Large intestine (tissue), 12 donors: ENCODE results near the gene KRTAP19-5. TPM values are rescaled to one million over a fixed set of nuclear protein-coding genes. Genes with fewer than 3 reads are reported as not detected.
"Not testable (repeated sequence)": the region's sequence is repeated elsewhere in the genome, so short reads cannot be mapped to it uniquely, and the experiment has no call there.

Source experiments
- DNase-seq, 2 donors: peaks; one replicate each; pipeline versions ENCODE4 v3.0.0 to v3.0.0-alpha.2; 2013
- H3K27ac ChIP-seq: one replicate; pipeline ENCODE4 v1.5.1; 2013; ENCODE audit warnings: low read length
- H3K27me3 ChIP-seq: 2 replicates; pipeline ENCODE4 v1.6.1; 2013; ENCODE audit warnings: low read length; ENCODE audit not compliant: control insufficient read depth, insufficient read depth
- H3K36me3 ChIP-seq: 2 replicates; pipeline ENCODE4 v1.6.1; 2013; ENCODE audit warnings: low read length; ENCODE audit not compliant: control insufficient read depth, insufficient read depth
- H3K4me1 ChIP-seq: one replicate; pipeline ENCODE4 v1.6.1; 2013; ENCODE audit warnings: low read length; ENCODE audit not compliant: control insufficient read depth, insufficient read depth
- H3K4me3 ChIP-seq: one replicate; pipeline ENCODE4 v1.5.1; 2013; ENCODE audit warnings: low read length
- H3K9me3 ChIP-seq: one replicate; pipeline ENCODE4 v1.6.1; 2013; ENCODE audit warnings: mild to moderate bottlenecking, low read depth, low read length, moderate library complexity; ENCODE audit not compliant: control insufficient read depth
- WGBS: methylation state at CpG from one replicate; pipeline ENCODE4 v1.1.5; 2013; ENCODE audit warnings: low lambda C conversion rate; ENCODE audit not compliant: insufficient coverage; 5-methylcytosine and 5-hydroxymethylcytosine counted together
- long read RNA-seq, 11 donors: transcript quantifications; one replicate each; lab custom pipeline, GENCODE V29; 2026
- polyA plus RNA-seq: library from polyadenylated mRNA; unstranded; fragments of 120-200 nt; gene quantifications from one replicate; pipeline ENCODE4 v1.2.1, GENCODE V29; 2013

KRTAP19-5 gene
- not detected for polyA plus RNA-seq
- long read RNA-seq, donor 1: 0 reads
- long read RNA-seq, donor 2: 0 reads
- long read RNA-seq, donor 3: 0 reads
- long read RNA-seq, donor 4: 0 reads
- long read RNA-seq, donor 5: 0 reads
- long read RNA-seq, donor 6: 0 reads
- long read RNA-seq, donor 7: 0 reads
- long read RNA-seq, donor 8: 0 reads
- long read RNA-seq, donor 9: 0 reads
- long read RNA-seq, donor 10: 0 reads
- long read RNA-seq, donor 11: 0 reads

DNA sequence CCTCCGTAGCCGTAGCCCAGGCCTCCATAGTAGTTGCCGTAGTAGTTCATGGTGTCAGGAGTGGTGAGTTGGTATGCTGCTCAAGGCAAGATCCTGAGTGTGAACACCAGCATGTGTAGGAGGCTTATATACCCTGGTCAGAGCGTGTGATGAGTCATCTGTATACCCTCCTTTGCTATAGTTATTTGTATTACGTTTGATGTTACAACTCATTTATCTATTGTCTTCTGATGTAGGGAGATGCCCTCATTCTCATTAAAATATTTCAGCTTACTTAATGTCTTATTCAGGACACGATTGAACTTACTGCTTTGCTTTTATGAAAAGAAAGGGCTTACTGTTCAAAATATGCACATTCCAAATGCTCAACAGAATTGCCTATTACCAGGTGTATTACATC, at the start of gene KRTAP19-5:
KRTAP19-5 (minus strand) TSS at position 101 of the 400 bp plus-strand sequence; CDS start at position 50, 51 bp downstream.
- WGBS: no CpG with 5 or more reads among the region's 6 CpGs
- no peak for DNase-seq
- Histone ChIP-seq H3K27ac (no peak within 1 kb of the TSS), H3K9me3 (no peaks in the 10 kb centered on the region), H3K4me1 (no peaks in the 10 kb centered on the region), H3K36me3 (no peaks in the 10 kb centered on the region), H3K4me3 (no peak within 1 kb of the TSS), H3K27me3 (no peaks in the 10 kb centered on the region)

DNA sequence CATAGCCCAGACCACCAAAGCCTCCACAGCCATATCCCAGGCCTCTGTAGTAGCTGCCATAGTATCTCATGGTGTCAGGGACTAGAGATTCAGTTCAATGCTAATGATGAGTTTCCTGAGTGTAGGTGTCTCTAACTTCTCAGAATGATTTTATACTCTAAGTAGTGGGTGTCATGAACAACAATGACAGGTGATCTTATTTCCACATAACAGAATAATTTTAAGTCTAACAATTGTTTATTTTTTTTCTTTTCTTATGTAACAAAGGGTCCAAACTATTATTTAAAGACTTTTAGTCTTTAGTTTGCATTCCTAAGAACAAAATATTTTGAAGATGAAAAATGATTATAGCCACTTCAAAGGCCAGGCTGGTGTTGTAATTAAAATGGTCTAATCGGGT, 39.8 kb upstream of the KRTAP19-5 start, which contains the start of gene KRTAP19-6:
KRTAP19-6 (minus strand) TSS at position 101 of the 400 bp plus-strand sequence; CDS start at position 70, 31 bp downstream.
- WGBS: no CpG with 5 or more reads among the region's 1 CpG
- peaks cover 3% of the 10 kb centered on the region for H3K9me3 ChIP-seq
- H3K4me3 ChIP-seq: no peak within 1 kb of the TSS
- no peak within 1 kb of the TSS for H3K27ac ChIP-seq
- H3K4me1 ChIP-seq: no peaks in the 10 kb centered on the region
- no peak for DNase-seq
- no peaks in the 10 kb centered on the region for H3K27me3 ChIP-seq
- no peaks in the 10 kb centered on the region for H3K36me3 ChIP-seq

DNA sequence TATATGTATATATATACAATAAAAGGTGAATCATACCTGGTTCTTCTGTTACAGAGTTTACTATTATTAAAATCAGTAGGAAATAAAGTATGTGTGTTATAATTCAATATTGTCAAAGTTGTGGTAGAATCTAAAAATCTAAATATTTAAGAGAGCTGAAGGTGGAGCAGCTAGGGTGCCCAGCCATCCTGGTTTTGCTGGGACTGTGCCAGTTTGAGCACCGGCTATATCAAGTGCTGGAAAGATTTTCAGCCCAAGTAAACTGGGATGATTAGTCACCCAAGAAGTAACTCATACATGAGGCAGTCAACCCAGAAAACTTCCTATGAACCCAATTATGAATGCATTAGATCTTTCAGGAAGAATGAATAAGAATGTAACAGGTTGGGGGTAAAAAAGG, 16.9 kb upstream of the KRTAP19-5 start:
- H3K4me3 ChIP-seq: no peak overlapping the region
- H3K36me3 ChIP-seq: no peaks in the 10 kb centered on the region
- DNase-seq: no peak
- H3K9me3 ChIP-seq: no peaks in the 10 kb centered on the region
- no peak overlapping the region for H3K27ac ChIP-seq
- no peaks in the 10 kb centered on the region for H3K27me3 ChIP-seq
- WGBS: no CpG with 5 or more reads among the region's 1 CpG
- no peaks in the 10 kb centered on the region for H3K4me1 ChIP-seq

DNA sequence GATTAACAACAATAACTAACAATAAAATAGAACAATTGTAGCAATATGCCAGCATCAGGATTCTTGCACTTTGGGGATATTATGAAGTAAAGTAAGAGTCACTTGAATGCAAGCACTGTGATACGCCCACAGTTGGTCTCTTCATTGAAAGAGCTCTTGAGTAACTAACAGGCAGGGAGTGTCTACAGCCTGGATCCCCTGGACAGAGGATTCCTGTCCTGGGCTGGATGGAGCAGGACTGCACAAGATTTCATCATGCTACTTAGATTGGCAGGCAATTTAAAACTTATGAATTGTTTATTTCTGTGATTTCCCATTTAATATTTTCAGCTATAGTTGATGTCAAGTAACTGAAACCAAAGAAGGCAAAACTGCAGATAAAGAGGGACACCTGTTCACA, 13.7 kb upstream of the KRTAP19-5 start:
- no peaks in the 10 kb centered on the region for H3K4me1 ChIP-seq

DNA sequence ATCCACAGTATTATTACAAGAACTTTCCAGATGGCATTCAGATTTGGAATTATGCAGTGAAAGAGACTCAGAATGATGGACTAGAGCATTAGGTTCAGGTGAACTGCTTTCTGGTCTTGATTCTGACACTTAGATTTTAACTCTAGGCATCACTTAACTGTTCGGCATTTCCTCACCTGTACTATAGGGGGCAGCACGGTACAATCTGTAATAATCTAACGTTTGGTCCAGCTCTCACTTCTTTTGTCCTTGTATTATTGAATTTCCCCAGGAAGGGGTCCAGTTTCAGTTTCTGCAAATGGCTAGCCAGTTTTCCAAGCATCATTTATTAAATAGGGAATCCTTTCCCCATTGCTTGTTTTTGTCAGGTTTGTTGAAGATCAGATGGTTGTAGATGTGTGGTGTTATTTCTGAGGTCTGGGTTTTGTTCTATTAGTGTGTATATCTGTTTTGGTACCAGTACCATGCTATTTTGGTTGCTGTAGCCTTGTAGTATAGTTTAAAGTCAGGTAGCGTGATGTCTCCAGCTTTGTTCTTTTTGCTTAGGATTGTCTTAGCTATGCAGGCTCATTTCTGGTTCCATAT, 3.8 kb upstream of the KRTAP19-5 start:
- WGBS: no CpG with 5 or more reads among the region's 4 CpGs
- H3K27me3 ChIP-seq, H3K27ac ChIP-seq, H3K36me3 ChIP-seq, H3K4me3 ChIP-seq, H3K9me3 ChIP-seq, DNase-seq, H3K4me1 ChIP-seq: not testable (repeated sequence)

More for the DNA sequence above, 13.7 kb upstream of the KRTAP19-5 start:
- Histone ChIP-seq H3K4me3 (no peak overlapping the region), H3K36me3 (no peaks in the 10 kb centered on the region), H3K27ac (no peak overlapping the region), H3K27me3 (no peaks in the 10 kb centered on the region), H3K9me3 (no peaks in the 10 kb centered on the region)
- no peak for DNase-seq
- no CpG with 5 or more reads among the region's 1 CpG for WGBS

DNA sequence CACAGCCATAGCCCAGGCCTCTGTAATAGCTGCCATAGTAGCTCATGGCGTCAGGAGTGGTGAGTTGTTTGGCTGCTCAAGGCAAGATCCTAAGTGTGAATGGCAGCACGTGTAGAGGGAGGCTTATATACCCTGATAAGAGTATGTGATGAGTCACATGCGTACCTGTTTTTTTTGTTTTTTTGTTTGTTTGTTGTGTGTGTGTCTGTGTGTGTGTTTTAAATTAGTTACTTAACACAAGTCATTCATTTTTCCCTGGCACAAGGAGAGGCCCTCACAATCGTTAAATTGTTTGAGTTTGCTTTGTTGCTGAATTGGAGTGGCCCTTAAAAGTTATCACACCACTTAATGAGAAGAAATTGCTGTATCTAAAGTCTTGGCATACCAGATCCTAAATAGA, 4.9 kb downstream of the KRTAP19-5 start, which contains the start of gene KRTAP19-4:
KRTAP19-4 (minus strand) TSS at position 101 of the 400 bp plus-strand sequence; CDS start at position 46, 55 bp downstream.
- DNase-seq: no peak
- H3K9me3 ChIP-seq: no peaks in the 10 kb centered on the region
- H3K4me3 ChIP-seq: no peak within 1 kb of the TSS
- 60% methylated on average over 1 of the region's 4 CpGs for WGBS
- H3K27me3 ChIP-seq: no peaks in the 10 kb centered on the region
- H3K27ac ChIP-seq: no peak within 1 kb of the TSS
- no peaks in the 10 kb centered on the region for H3K4me1 ChIP-seq
- H3K36me3 ChIP-seq: no peaks in the 10 kb centered on the region

DNA sequence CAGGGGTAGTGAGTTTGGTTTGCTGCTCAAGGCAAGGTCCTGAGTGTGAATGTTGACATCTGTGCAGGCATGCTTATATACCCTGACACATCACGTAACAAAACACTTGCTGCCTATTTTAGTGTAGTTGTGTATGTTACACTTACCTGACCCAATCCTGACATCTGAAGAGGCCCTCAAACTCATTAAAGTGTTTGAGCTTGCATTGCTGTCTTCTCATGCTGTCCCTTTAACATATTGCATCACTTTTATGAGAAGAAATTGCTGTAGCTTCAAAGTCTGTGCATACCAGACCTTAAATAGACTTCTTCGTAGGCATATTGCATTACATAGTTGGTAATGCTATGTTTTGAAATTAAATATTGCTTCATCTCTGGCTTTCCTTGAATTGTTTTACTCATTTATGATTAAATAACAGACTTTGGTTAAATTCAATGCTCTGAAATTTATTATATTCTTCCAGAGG, 9.9 kb downstream of the KRTAP19-5 start, which contains the start of gene KRTAP19-3:
KRTAP19-3 (minus strand) TSS at position 51 of the 466 bp plus-strand sequence. CDS start 56 bp downstream, outside the sequence.
- Histone ChIP-seq H3K9me3 (no peaks in the 10 kb centered on the region), H3K36me3 (no peaks in the 10 kb centered on the region), H3K4me1 (no peaks in the 10 kb centered on the region), H3K4me3 (no peak within 1 kb of the TSS), H3K27ac (no peak within 1 kb of the TSS), H3K27me3 (no peaks in the 10 kb centered on the region)
- no CpG with 5 or more reads among the region's 2 CpGs for WGBS
- DNase-seq: peak in 1 of 2 donors; percentile 3

DNA sequence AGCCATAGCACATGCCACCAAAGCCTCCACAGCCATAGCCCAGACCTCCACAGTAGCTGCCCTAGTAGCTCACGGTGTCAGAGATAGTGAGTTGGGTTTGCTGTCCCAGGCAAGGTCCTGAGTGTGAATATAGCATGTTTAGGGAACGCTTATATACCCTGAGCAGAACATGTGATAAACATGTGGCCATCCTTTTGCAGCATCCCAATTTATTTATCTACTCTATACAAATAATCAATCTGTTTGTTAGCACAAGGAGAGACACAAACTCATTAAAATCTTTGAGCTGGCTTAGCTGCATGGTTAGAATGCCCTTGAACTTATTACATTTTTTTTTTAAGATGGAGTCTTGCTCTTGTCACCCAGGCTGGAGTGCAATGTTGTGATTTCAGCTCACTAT, 14.6 kb downstream of the KRTAP19-5 start, which contains the start of gene KRTAP19-2:
KRTAP19-2 (minus strand) TSS at position 101 of the 400 bp plus-strand sequence; CDS start at position 13, 88 bp downstream.
- H3K27me3 ChIP-seq: no peaks in the 10 kb centered on the region
- H3K9me3 ChIP-seq: no peaks in the 10 kb centered on the region
- no CpG with 5 or more reads among the region's 2 CpGs for WGBS
- no peaks in the 10 kb centered on the region for H3K36me3 ChIP-seq
- no peak within 1 kb of the TSS for H3K4me3 ChIP-seq
- H3K4me1 ChIP-seq: no peaks in the 10 kb centered on the region
- DNase-seq: no peak
- no peak within 1 kb of the TSS for H3K27ac ChIP-seq

DNA sequence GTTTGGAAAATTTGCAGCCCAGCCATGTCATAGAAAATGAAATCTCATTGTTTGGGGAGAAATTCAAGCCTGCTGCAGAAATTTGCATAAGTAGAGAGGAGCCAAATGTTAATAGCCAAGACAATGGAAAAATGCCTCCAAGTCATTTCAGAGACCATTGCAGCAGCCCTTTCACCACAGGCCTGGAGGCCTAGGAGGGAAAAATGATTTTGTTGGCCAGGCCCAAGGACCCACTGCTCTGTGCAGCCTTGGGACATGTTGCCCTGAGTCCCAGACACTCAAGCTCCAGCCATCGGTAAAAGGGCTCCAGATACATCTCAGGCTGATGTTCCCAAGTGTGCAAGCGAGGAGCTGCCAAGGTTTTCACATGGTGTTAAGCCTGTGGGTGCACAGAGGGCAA, 15.8 kb downstream of the KRTAP19-5 start:
- Histone ChIP-seq H3K27ac (no peak overlapping the region), H3K36me3 (no peaks in the 10 kb centered on the region), H3K4me3 (no peak overlapping the region), H3K4me1 (no peaks in the 10 kb centered on the region), H3K9me3 (no peaks in the 10 kb centered on the region), H3K27me3 (no peaks in the 10 kb centered on the region)
- no CpG with 5 or more reads among the region's 2 CpGs for WGBS
- DNase-seq: no peak

DNA sequence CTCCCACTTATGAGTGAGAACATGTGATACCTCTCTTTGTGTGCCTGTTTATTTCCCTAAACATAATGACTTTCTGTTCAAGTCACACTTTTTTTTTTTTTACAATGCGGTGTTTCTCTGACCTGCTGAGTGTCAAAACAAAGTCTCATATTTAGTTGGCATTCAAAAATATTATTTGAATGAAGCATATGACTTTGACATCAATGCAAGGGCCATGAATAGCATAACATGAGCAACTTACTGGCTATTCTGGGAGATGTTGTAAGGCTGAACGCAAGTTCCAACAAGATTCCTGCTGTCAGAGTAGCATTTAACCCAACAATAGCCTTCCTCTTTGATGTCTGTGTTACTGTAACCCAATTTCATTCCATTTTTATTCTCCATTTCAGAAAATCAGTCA, 19.8 kb downstream of the KRTAP19-5 start:
- DNase-seq: no peak

More for the DNA sequence above, 19.8 kb downstream of the KRTAP19-5 start:
- no peak overlapping the region for H3K4me3 ChIP-seq
- no peaks in the 10 kb centered on the region for H3K36me3 ChIP-seq
- WGBS: no CpG with 5 or more reads among the region's 2 CpGs
- no peaks in the 10 kb centered on the region for H3K4me1 ChIP-seq
- H3K27me3 ChIP-seq: no peaks in the 10 kb centered on the region
- no peak overlapping the region for H3K27ac ChIP-seq
- no peaks in the 10 kb centered on the region for H3K9me3 ChIP-seq
